GM10266 (cell line): Measurements from ENCODE around the gene TNS3.
A peak's percentile ranks its signal among the peaks of the same experiment; 100 is the strongest.
"Not testable (repeated sequence)": the region's sequence is repeated elsewhere in the genome, so short reads cannot be mapped to it uniquely, and the experiment has no call there.

Experiments
- DNase-seq: peaks from one replicate; pipeline ENCODE4 v3.0.0; 2012; ENCODE audit errors: extremely low spot score
- CTCF ChIP-seq: IDR thresholded peaks from 2 replicates; pipeline ENCODE4 v1.5.1; 2012; ENCODE audit warnings: mild to moderate bottlenecking, low read depth; ENCODE audit not compliant: control insufficient read depth, insufficient read depth; ENCODE audit errors: missing control alignments

The TNS3 gene

GRCh38 chr7:47266799-47267198 lies 315.1 kb downstream of the TNS3 start:
- TF ChIP-seq CTCF: no peak
- DNase-seq: no peak

- DNase-seq: peak; percentile 65
- TF ChIP-seq CTCF: peak; percentile 88
Measured at GRCh38 chr7:47266131-47266706, 315.7 kb downstream of the TNS3 start.

- no peak for DNase-seq
- TF ChIP-seq CTCF: no peak
Measured at GRCh38 chr7:47265621-47266020, 316.3 kb downstream of the TNS3 start.

- TF ChIP-seq CTCF: no peak
- DNase-seq: no peak
Measured at GRCh38 chr7:47264021-47264651, 317.8 kb downstream of the TNS3 start.

- DNase-seq: no peak
- no peak for TF ChIP-seq CTCF
Measured at GRCh38 chr7:47262881-47263280, 319.0 kb downstream of the TNS3 start.

GRCh38 chr7:47262160-47262559 lies 319.8 kb downstream of the TNS3 start:
- not testable (repeated sequence) for DNase-seq

- no peak for TF ChIP-seq CTCF
- DNase-seq: no peak
Measured at GRCh38 chr7:47260270-47260669, 321.6 kb downstream of the TNS3 start.
